ENCODE measurements around the gene CORO1C. TPM values are rescaled to one million over a fixed set of nuclear protein-coding genes. Genes with fewer than 3 reads are reported as not detected.

The CORO1C gene
- total RNA-seq, 1 donor from 2014 or later = 380 TPM

GRCh38 chr12:108610336-108610815 lies 120.9 kb downstream of the CORO1C start:
- Mint-ChIP-seq H3K27ac (ENCODE audit: unreplicated experiment) (no peak overlapping the region), H3K4me3 (ENCODE audit: unreplicated experiment) (no peak overlapping the region), H3K36me3 (ENCODE audit: low read depth, unreplicated experiment) (no peaks in the 10 kb centered on the region), H3K27me3 (ENCODE audit: unreplicated experiment) (peaks cover 8% of the 10 kb centered on the region), H3K4me1 (ENCODE audit: unreplicated experiment) (no peaks in the 10 kb centered on the region), H3K9me3 (ENCODE audit: unreplicated experiment) (no peaks in the 10 kb centered on the region)
- no peak for DNase-seq (ENCODE audit: low spot score)
- TF ChIP-seq CTCF (IDR thresholded peaks at IDR 0.05; ENCODE audit: unreplicated experiment) = no peak

GRCh38 chr12:108609537-108610335 lies 121.6 kb downstream of the CORO1C start:
- DNase-seq (ENCODE audit: low spot score) = no peak
- Mint-ChIP-seq H3K27ac (ENCODE audit: unreplicated experiment) (no peak overlapping the region), H3K36me3 (ENCODE audit: low read depth, unreplicated experiment) (no peaks in the 10 kb centered on the region), H3K27me3 (ENCODE audit: unreplicated experiment) (peaks cover 10% of the 10 kb centered on the region), H3K4me1 (ENCODE audit: unreplicated experiment) (peaks cover 3% of the 10 kb centered on the region), H3K4me3 (ENCODE audit: unreplicated experiment) (no peak overlapping the region), H3K9me3 (ENCODE audit: unreplicated experiment) (no peaks in the 10 kb centered on the region)
- TF ChIP-seq CTCF (IDR thresholded peaks at IDR 0.05; ENCODE audit: unreplicated experiment) = no peak

- no peaks in the 10 kb centered on the region for H3K36me3 Mint-ChIP-seq (ENCODE audit: low read depth, unreplicated experiment)
- H3K4me1 Mint-ChIP-seq (ENCODE audit: unreplicated experiment) = peaks cover 4% of the 10 kb centered on the region
- H3K4me3 Mint-ChIP-seq (ENCODE audit: unreplicated experiment) = no peak overlapping the region
- peaks cover 11% of the 10 kb centered on the region for H3K27me3 Mint-ChIP-seq (ENCODE audit: unreplicated experiment)
- TF ChIP-seq CTCF (IDR thresholded peaks at IDR 0.05; ENCODE audit: unreplicated experiment) = no peak
- no peak for DNase-seq (ENCODE audit: low spot score)
- no peak overlapping the region for H3K27ac Mint-ChIP-seq (ENCODE audit: unreplicated experiment)
- no peaks in the 10 kb centered on the region for H3K9me3 Mint-ChIP-seq (ENCODE audit: unreplicated experiment)
Measured at GRCh38 chr12:108608616-108609015, 122.7 kb downstream of the CORO1C start.

- DNase-seq (ENCODE audit: low spot score) = no peak
- H3K27me3 Mint-ChIP-seq (ENCODE audit: unreplicated experiment) = peaks cover 11% of the 10 kb centered on the region
- H3K27ac Mint-ChIP-seq (ENCODE audit: unreplicated experiment) = no peak overlapping the region
- peaks cover 4% of the 10 kb centered on the region for H3K4me1 Mint-ChIP-seq (ENCODE audit: unreplicated experiment)
- TF ChIP-seq CTCF (IDR thresholded peaks at IDR 0.05; ENCODE audit: unreplicated experiment) = no peak
- H3K4me3 Mint-ChIP-seq (ENCODE audit: unreplicated experiment) = peak overlapping the region; percentile 25
- H3K9me3 Mint-ChIP-seq (ENCODE audit: unreplicated experiment) = no peaks in the 10 kb centered on the region
- no peaks in the 10 kb centered on the region for H3K36me3 Mint-ChIP-seq (ENCODE audit: low read depth, unreplicated experiment)
Measured at GRCh38 chr12:108607981-108608600, 123.2 kb downstream of the CORO1C start.

GRCh38 chr12:108606492-108606891 lies 124.8 kb downstream of the CORO1C start:
- Mint-ChIP-seq H3K4me1 (ENCODE audit: unreplicated experiment) (peaks cover 4% of the 10 kb centered on the region), H3K9me3 (ENCODE audit: unreplicated experiment) (no peaks in the 10 kb centered on the region), H3K27ac (ENCODE audit: unreplicated experiment) (no peak overlapping the region), H3K4me3 (ENCODE audit: unreplicated experiment) (no peak overlapping the region), H3K36me3 (ENCODE audit: low read depth, unreplicated experiment) (no peaks in the 10 kb centered on the region), H3K27me3 (ENCODE audit: unreplicated experiment) (peaks cover 7% of the 10 kb centered on the region)
- no peak for TF ChIP-seq CTCF (IDR thresholded peaks at IDR 0.05; ENCODE audit: unreplicated experiment)
- no peak for DNase-seq (ENCODE audit: low spot score)
